ENCODE data around the gene HASPIN.
"Not testable (repeated sequence)": the region's sequence is repeated elsewhere in the genome, so short reads cannot be mapped to it uniquely, and the experiment has no call there.

Gene HASPIN

DNA sequence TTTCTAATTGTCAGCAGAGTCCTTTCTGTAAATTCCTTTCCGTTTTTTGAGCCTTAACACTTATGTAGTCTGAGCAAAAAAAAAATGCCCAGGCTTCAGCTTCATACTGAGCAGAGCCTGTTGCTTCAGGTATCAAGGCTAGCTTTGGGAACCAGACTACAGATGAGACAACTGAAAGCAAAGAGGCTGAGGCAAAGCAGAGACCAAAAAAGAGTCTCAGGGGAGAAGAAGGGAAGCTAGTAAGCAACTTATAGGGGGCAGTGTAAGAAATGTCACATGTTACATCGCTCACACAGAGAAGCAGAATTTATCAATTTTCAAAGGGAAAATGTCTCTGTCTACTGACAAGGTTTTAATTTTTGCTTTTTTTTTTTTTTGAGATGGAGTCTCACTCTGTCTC lies 3.3 kb downstream of the HASPIN start:
- H2BK120ac ChIP-seq (ENCODE audit: low read depth, low read length) = no peak overlapping the region
- no CpG with 5 or more reads among the region's 2 CpGs for WGBS, 2 donors (ENCODE audit: extremely low coverage in 2 of 2, insufficient read length in 2 of 2, insufficient replicate concordance in 1 of 2)

DNA sequence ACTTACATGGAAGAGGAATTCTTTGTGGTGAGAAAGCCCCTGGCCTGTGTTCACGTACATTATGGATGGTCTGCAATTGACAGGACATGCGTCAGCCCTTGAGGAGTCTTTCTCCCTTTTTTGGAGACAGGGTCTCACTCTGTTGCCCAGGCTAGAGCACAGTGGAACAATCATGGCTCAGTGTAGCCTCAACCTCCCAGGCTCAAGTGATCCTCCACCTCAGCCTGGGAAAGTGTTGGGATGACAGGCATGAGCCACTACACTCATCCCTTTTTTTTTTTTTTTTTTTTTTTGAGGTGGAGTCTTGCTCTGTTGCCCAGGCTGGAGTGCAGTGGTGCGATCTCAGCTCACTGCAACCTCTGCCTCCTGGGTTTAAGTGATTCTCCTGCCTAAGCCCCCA lies 4.4 kb downstream of the HASPIN start:
- H2AFZ ChIP-seq (ENCODE audit: low read length); H3K23ac ChIP-seq (ENCODE audit: low read depth, low read length, poor library complexity); H2BK5ac ChIP-seq (ENCODE audit: low read length); H3K27me3 ChIP-seq (ENCODE audit: control insufficient read depth in 3 of 3, insufficient read depth in 3 of 3, low read depth in 1 of 3, low read length in 3 of 3); H2BK120ac ChIP-seq (ENCODE audit: low read depth, low read length); H3K14ac ChIP-seq (ENCODE audit: low read length); H4K91ac ChIP-seq (ENCODE audit: low read depth, low read length, poor library complexity); DNase-seq (ENCODE audit: low spot score); H4K8ac ChIP-seq (ENCODE audit: low read depth, low read length); H3K9me3 ChIP-seq (replicated peaks in 1 of 2; ENCODE audit: control insufficient read depth in 2 of 2, insufficient read depth in 1 of 2, low read depth in 1 of 2, low read length in 2 of 2); H3K18ac ChIP-seq (ENCODE audit: low read length); H3K9ac ChIP-seq (ENCODE audit: low read depth, low read length, poor library complexity); H2BK15ac ChIP-seq (ENCODE audit: low read length); H3K4ac ChIP-seq (ENCODE audit: low read length); H3K4me3 ChIP-seq (ENCODE audit: low read length in 2 of 2); H2AK5ac ChIP-seq (ENCODE audit: low read depth, low read length); H3K4me2 ChIP-seq (ENCODE audit: insufficient read depth, low read length, poor library complexity, severe bottlenecking); H2BK12ac ChIP-seq (ENCODE audit: low read length); H3K27ac ChIP-seq (replicated peaks; ENCODE audit: low read length): not testable (repeated sequence)
- Histone ChIP-seq H3K79me1 (ENCODE audit: low read depth, low read length) (peaks cover 10% of the 10 kb centered on the region), H3K4me1 (ENCODE audit: control insufficient read depth in 2 of 2, insufficient read depth in 1 of 2, low read depth in 1 of 2, low read length in 2 of 2) (peaks cover 12 to 14% of the 10 kb centered on the region in 2 donors), H3K36me3 (replicated peaks in 1 of 2; ENCODE audit: control insufficient read depth in 2 of 2, insufficient read depth in 2 of 2, low read length in 2 of 2) (peaks cover 19 to 39% of the 10 kb centered on the region in 2 donors)
- no CpG with 5 or more reads among the region's 3 CpGs for WGBS, 2 donors (ENCODE audit: extremely low coverage in 2 of 2, insufficient read length in 2 of 2, insufficient replicate concordance in 1 of 2)

More for the DNA sequence above, 3.3 kb downstream of the HASPIN start:
- Histone ChIP-seq H3K4ac (ENCODE audit: low read length) (no peak overlapping the region), H3K36me3 (replicated peaks in 1 of 2; ENCODE audit: control insufficient read depth in 2 of 2, insufficient read depth in 2 of 2, low read length in 2 of 2) (peaks cover 19 to 39% of the 10 kb centered on the region in 2 donors), H3K9me3 (replicated peaks in 1 of 2; ENCODE audit: control insufficient read depth in 2 of 2, insufficient read depth in 1 of 2, low read depth in 1 of 2, low read length in 2 of 2) (no peaks in the 10 kb centered on the region), H3K23ac (ENCODE audit: low read depth, low read length, poor library complexity) (no peak overlapping the region), H3K4me3 (ENCODE audit: low read length in 2 of 2) (no peak overlapping the region), H3K4me1 (ENCODE audit: control insufficient read depth in 2 of 2, insufficient read depth in 1 of 2, low read depth in 1 of 2, low read length in 2 of 2) (peaks cover 14 to 17% of the 10 kb centered on the region in 2 donors), H3K14ac (ENCODE audit: low read length) (no peak overlapping the region), H3K27me3 (ENCODE audit: control insufficient read depth in 3 of 3, insufficient read depth in 3 of 3, low read depth in 1 of 3, low read length in 3 of 3) (no peaks in the 10 kb centered on the region), H2BK12ac (ENCODE audit: low read length) (no peak overlapping the region), H2BK15ac (ENCODE audit: low read length) (no peak overlapping the region), H3K18ac (ENCODE audit: low read length) (no peak overlapping the region), H4K91ac (ENCODE audit: low read depth, low read length, poor library complexity) (no peak overlapping the region), H3K79me1 (ENCODE audit: low read depth, low read length) (peaks cover 10% of the 10 kb centered on the region), H2BK5ac (ENCODE audit: low read length) (no peak overlapping the region), H4K8ac (ENCODE audit: low read depth, low read length) (no peak overlapping the region), H3K27ac (replicated peaks; ENCODE audit: low read length) (no peak overlapping the region), H3K4me2 (ENCODE audit: insufficient read depth, low read length, poor library complexity, severe bottlenecking) (no peak overlapping the region), H2AFZ (ENCODE audit: low read length) (no peak overlapping the region), H3K9ac (ENCODE audit: low read depth, low read length, poor library complexity) (no peak overlapping the region), H2AK5ac (ENCODE audit: low read depth, low read length) (no peak overlapping the region)
- DNase-seq (ENCODE audit: low spot score) = no peak

DNA sequence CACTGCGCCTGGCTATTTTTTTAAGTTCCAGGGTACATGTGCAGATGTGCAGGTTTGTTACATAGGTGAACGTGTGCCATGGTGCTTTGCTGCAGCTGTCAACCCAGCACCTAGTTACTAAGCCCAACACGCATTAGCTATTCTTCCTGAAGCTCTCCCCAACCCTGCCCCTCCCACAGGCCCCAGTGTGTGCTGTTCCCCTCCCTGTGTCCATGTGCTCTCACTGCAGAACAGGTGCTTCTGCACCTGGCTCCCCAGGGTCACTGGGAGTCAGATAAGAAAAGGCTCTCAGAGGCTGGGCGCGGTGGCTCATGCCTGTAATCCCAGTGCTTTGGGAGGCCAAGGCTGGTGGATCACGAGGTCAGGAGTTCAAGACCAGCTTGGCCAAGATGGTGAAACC lies 6.2 kb downstream of the HASPIN start:
- H3K27me3 ChIP-seq (ENCODE audit: control insufficient read depth in 3 of 3, insufficient read depth in 3 of 3, low read depth in 1 of 3, low read length in 3 of 3) = no peaks in the 10 kb centered on the region
- peaks cover 9 to 10% of the 10 kb centered on the region in 2 donors for H3K4me1 ChIP-seq (ENCODE audit: control insufficient read depth in 2 of 2, insufficient read depth in 1 of 2, low read depth in 1 of 2, low read length in 2 of 2)
- H3K36me3 ChIP-seq (replicated peaks in 1 of 2; ENCODE audit: control insufficient read depth in 2 of 2, insufficient read depth in 2 of 2, low read length in 2 of 2) = peaks cover 19 to 38% of the 10 kb centered on the region in 2 donors
- H2AK5ac ChIP-seq (ENCODE audit: low read depth, low read length) = no peak overlapping the region
- no peak overlapping the region for H3K4me2 ChIP-seq (ENCODE audit: insufficient read depth, low read length, poor library complexity, severe bottlenecking)
- H2BK120ac ChIP-seq (ENCODE audit: low read depth, low read length) = no peak overlapping the region
- H3K14ac ChIP-seq (ENCODE audit: low read length) = peak overlapping the region; percentile 44
- H2BK12ac ChIP-seq (ENCODE audit: low read length) = no peak overlapping the region
- H2BK5ac ChIP-seq (ENCODE audit: low read length) = no peak overlapping the region
- H3K9me3 ChIP-seq (replicated peaks in 1 of 2; ENCODE audit: control insufficient read depth in 2 of 2, insufficient read depth in 1 of 2, low read depth in 1 of 2, low read length in 2 of 2) = no peaks in the 10 kb centered on the region
- H4K91ac ChIP-seq (ENCODE audit: low read depth, low read length, poor library complexity) = no peak overlapping the region
- H3K27ac ChIP-seq (replicated peaks; ENCODE audit: low read length) = no peak overlapping the region
- no peak overlapping the region for H4K8ac ChIP-seq (ENCODE audit: low read depth, low read length)
- no peak for DNase-seq (ENCODE audit: low spot score)
- H2BK15ac ChIP-seq (ENCODE audit: low read length) = no peak overlapping the region
- peaks cover 3% of the 10 kb centered on the region for H3K79me1 ChIP-seq (ENCODE audit: low read depth, low read length)
- H3K18ac ChIP-seq (ENCODE audit: low read length) = no peak overlapping the region
- H2AFZ ChIP-seq (ENCODE audit: low read length) = no peak overlapping the region
- H3K4me3 ChIP-seq (ENCODE audit: low read length in 2 of 2) = no peak overlapping the region
- no peak overlapping the region for H3K4ac ChIP-seq (ENCODE audit: low read length)
- H3K23ac ChIP-seq (ENCODE audit: low read depth, low read length, poor library complexity) = no peak overlapping the region
- H3K9ac ChIP-seq (ENCODE audit: low read depth, low read length, poor library complexity) = peak overlapping the region; percentile 12
- WGBS, 2 donors (ENCODE audit: extremely low coverage in 2 of 2, insufficient read length in 2 of 2, insufficient replicate concordance in 1 of 2) = no CpG with 5 or more reads among the region's 6 CpGs

GRCh38 chr17:3730881-3731429 lies 7.3 kb downstream of the HASPIN start:
- Histone ChIP-seq H3K27ac (replicated peaks; ENCODE audit: low read length) (peak overlapping the region; percentile 1), H3K4ac (ENCODE audit: low read length) (no peak overlapping the region), H3K4me2 (ENCODE audit: insufficient read depth, low read length, poor library complexity, severe bottlenecking) (no peak overlapping the region), H3K79me1 (ENCODE audit: low read depth, low read length) (peaks cover 3% of the 10 kb centered on the region), H3K9me3 (replicated peaks in 1 of 2; ENCODE audit: control insufficient read depth in 2 of 2, insufficient read depth in 1 of 2, low read depth in 1 of 2, low read length in 2 of 2) (no peaks in the 10 kb centered on the region), H3K36me3 (replicated peaks in 1 of 2; ENCODE audit: control insufficient read depth in 2 of 2, insufficient read depth in 2 of 2, low read length in 2 of 2) (peaks cover 11 to 28% of the 10 kb centered on the region in 2 donors), H3K18ac (ENCODE audit: low read length) (peak overlapping the region; percentile 2), H3K14ac (ENCODE audit: low read length) (no peak overlapping the region), H2AFZ (ENCODE audit: low read length) (peak overlapping the region; percentile 21), H4K8ac (ENCODE audit: low read depth, low read length) (no peak overlapping the region), H3K23ac (ENCODE audit: low read depth, low read length, poor library complexity) (no peak overlapping the region), H2AK5ac (ENCODE audit: low read depth, low read length) (no peak overlapping the region), H2BK15ac (ENCODE audit: low read length) (no peak overlapping the region), H3K4me3 (ENCODE audit: low read length in 2 of 2) (no peak overlapping the region), H2BK120ac (ENCODE audit: low read depth, low read length) (no peak overlapping the region), H3K4me1 (ENCODE audit: control insufficient read depth in 2 of 2, insufficient read depth in 1 of 2, low read depth in 1 of 2, low read length in 2 of 2) (peaks cover 4 to 6% of the 10 kb centered on the region in 2 donors), H2BK5ac (ENCODE audit: low read length) (no peak overlapping the region), H2BK12ac (ENCODE audit: low read length) (no peak overlapping the region), H3K27me3 (ENCODE audit: control insufficient read depth in 3 of 3, insufficient read depth in 3 of 3, low read depth in 1 of 3, low read length in 3 of 3) (no peaks in the 10 kb centered on the region), H3K9ac (ENCODE audit: low read depth, low read length, poor library complexity) (no peak overlapping the region), H4K91ac (ENCODE audit: low read depth, low read length, poor library complexity) (no peak overlapping the region)
- DNase-seq (ENCODE audit: low spot score) = no peak
- WGBS, 2 donors (ENCODE audit: extremely low coverage in 2 of 2, insufficient read length in 2 of 2, insufficient replicate concordance in 1 of 2) = no CpG with 5 or more reads among the region's 9 CpGs

Data from neuronal stem cell (in vitro differentiated cells).